K562 (cell line): Measurements from ENCODE around the gene SLC39A9.

Experiments
- EP300 ChIP-seq: IDR thresholded peaks from 2 replicates; pipeline ENCODE4 v1.6.1; 2012; ENCODE audit warnings: low read length, improper control_type of control experiment
- HNRNPH1 ChIP-seq: fragments of 200-400 bp; formaldehyde crosslinking; optimal IDR thresholded peaks from 2 replicates; pipeline ENCODE3; 2017; ENCODE audit warnings: low read depth, mild to moderate bottlenecking, low read length, moderate library complexity
- SIX5 ChIP-seq, 2 experiments: IDR thresholded peaks; 2 replicates each; pipeline ENCODE4 v1.6.1; 2011; ENCODE audit warnings: low read length in 2 of 2, borderline replicate concordance in 1 of 2, low read depth in 1 of 2, mild to moderate bottlenecking in 1 of 2, moderate library complexity in 1 of 2; ENCODE audit not compliant: insufficient read depth in 1 of 2
- ZBTB33 ChIP-seq: sonication (generic); formaldehyde crosslinking; IDR thresholded peaks from 2 replicates; pipeline ENCODE4 v1.8.1; 2023; ENCODE audit warnings: mild to moderate bottlenecking, missing genetic modification reagents
- ZBTB43 ChIP-seq: sonication (generic); formaldehyde crosslinking; IDR thresholded peaks from 2 replicates; pipeline ENCODE4 v1.8.0; 2023; ENCODE audit warnings: mild to moderate bottlenecking, missing genetic modification reagents
- TF ChIP-seq, protein P1 (sequence below), 3 experiments: IDR thresholded peaks in 2 of 3; conservative IDR thresholded peaks in 1 of 3; 2 replicates each; pipeline ENCODE4 v1.5.1; 2011 to 2012; ENCODE audit warnings: low read length in 3 of 3, mild to moderate bottlenecking in 3 of 3, control low read depth in 2 of 3, improper control_type of control experiment in 1 of 3, inconsistent platforms in 1 of 3, low read depth in 1 of 3, mixed read lengths in 1 of 3, moderate library complexity in 1 of 3; ENCODE audit not compliant: insufficient read depth in 2 of 3

DNA sequence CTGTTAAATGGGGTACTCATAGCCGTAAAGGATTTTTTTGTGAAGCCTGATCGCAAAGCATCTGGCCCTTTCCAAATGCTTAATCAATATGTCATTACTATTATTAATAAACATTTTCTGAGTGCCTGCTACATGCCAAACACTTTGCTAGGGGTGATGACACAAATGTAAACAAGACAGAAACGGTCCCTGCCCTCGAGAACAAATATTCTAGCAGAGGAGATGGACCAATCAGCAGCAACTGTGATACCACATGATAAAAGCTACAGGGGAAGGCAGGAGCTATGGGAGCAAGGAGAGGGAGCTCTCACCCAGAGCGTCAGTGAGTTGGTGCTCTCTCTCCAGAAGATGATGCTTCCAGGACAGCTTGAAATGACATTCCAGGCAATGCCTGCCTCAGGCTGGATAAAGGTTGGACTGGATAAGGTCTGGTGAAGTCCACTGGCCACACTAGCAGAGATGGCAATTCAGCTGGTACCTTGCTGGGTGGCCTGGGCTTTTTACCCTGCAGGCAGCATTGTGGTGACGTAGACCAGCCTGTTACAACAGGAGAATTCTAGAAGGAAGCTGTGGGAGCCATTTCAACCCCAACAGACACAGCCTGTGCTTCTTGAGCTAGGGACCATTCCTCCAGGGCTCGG, 41.5 kb upstream of the SLC39A9 start:
- TF ChIP-seq ZBTB33 (CRISPR knock-in tag) (no peak), ZBTB43 (CRISPR knock-in tag) (no peak), SIX5 (IDR thresholded peaks at IDR 0.05; ENCODE audit: borderline replicate concordance in 1 of 2, insufficient read depth in 1 of 2, low read depth in 1 of 2, low read length in 2 of 2) (no peak), EP300 (no peak), HNRNPH1 (no peak)
- TF ChIP-seq, protein P1, sequence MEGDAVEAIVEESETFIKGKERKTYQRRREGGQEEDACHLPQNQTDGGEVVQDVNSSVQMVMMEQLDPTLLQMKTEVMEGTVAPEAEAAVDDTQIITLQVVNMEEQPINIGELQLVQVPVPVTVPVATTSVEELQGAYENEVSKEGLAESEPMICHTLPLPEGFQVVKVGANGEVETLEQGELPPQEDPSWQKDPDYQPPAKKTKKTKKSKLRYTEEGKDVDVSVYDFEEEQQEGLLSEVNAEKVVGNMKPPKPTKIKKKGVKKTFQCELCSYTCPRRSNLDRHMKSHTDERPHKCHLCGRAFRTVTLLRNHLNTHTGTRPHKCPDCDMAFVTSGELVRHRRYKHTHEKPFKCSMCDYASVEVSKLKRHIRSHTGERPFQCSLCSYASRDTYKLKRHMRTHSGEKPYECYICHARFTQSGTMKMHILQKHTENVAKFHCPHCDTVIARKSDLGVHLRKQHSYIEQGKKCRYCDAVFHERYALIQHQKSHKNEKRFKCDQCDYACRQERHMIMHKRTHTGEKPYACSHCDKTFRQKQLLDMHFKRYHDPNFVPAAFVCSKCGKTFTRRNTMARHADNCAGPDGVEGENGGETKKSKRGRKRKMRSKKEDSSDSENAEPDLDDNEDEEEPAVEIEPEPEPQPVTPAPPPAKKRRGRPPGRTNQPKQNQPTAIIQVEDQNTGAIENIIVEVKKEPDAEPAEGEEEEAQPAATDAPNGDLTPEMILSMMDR (IDR thresholded peaks at IDR 0.05 in 2 of 3, conservative IDR thresholded peaks at IDR 0.05 in 1 of 3; ENCODE audit: insufficient read depth in 2 of 3, low read depth in 1 of 3, low read length in 3 of 3) = no peak
